B cell (primary cell): ENCODE measurements around the gene MED25. TPM values are rescaled to one million over a fixed set of nuclear protein-coding genes. Genes with fewer than 3 reads are reported as not detected.

ENCODE experiments used
- ATAC-seq: fragments of 200-7000 bp; cut with Tn5 transposase; one replicate; pipeline ENCODE4 v1.10.0; 2021; ENCODE audit warnings: low read depth, mild to moderate bottlenecking, moderate number of reproducible peaks, moderate library complexity
- CTCF ChIA-PET: fragments of 350-600 bp; sonication (Branson Sonifier 250); formaldehyde crosslinking; loops from one replicate; lab custom pipeline; 2021; ENCODE audit warnings: antibody characterized with exemption, inconsistent platforms; lab: Charles Lee
- POLR2A ChIA-PET: fragments of 350-600 bp; sonication (Branson Sonifier 250); formaldehyde crosslinking; loops from one replicate; lab custom pipeline; 2021; ENCODE audit warnings: antibody characterized with exemption; lab: Charles Lee
- DNase-seq: peaks from one replicate; pipeline ENCODE4 v3.0.0; 2013
- H2AFZ ChIP-seq: 2 replicates; pipeline ENCODE4 v1.6.1; 2012; ENCODE audit warnings: mild to moderate bottlenecking, low read depth, low read length; ENCODE audit not compliant: insufficient read depth, poor library complexity, severe bottlenecking
- H3K27ac ChIP-seq, 2 donors: 1 replicate in 1 of 2; 2 replicates in 1 of 2; pipeline ENCODE4 v1.5.1; 2012 to 2013; ENCODE audit warnings: low read length in 2 of 2, mild to moderate bottlenecking in 2 of 2, moderate library complexity in 1 of 2
- H3K27me3 ChIP-seq, 4 experiments: fragments of 200-600 bp in 1 of 4; sonication (generic) in 1 of 4; replicated peaks in 1 of 4; 1 replicate in 2 of 4; 2 replicates in 2 of 4; pipeline versions ENCODE4 v1.6.1 to v1.7.0; 2013 to 2016; ENCODE audit warnings: low read length in 3 of 4, mild to moderate bottlenecking in 2 of 4, mixed read lengths in 1 of 4, moderate library complexity in 1 of 4; ENCODE audit not compliant: insufficient read depth in 4 of 4, control insufficient read depth in 3 of 4; ENCODE audit errors: control extremely low read depth in 1 of 4
- H3K36me3 ChIP-seq, 2 experiments: replicated peaks in 1 of 2; 1 replicate in 1 of 2; 2 replicates in 1 of 2; pipeline versions ENCODE4 v1.6.1 to v1.7.1; 2013; ENCODE audit warnings: low read length in 1 of 2; ENCODE audit not compliant: insufficient read depth in 2 of 2, control insufficient read depth in 1 of 2; ENCODE audit errors: control extremely low read depth in 1 of 2, extremely low read depth in 1 of 2
- H3K4me1 ChIP-seq, 2 donors: fragments of 200-600 bp in 1 of 2; sonication (generic) in 1 of 2; 1 replicate in 1 of 2; 2 replicates in 1 of 2; pipeline versions ENCODE4 v1.5.1 to v1.6.1; 2013 to 2017; ENCODE audit warnings: low read length in 2 of 2; ENCODE audit not compliant: control insufficient read depth in 2 of 2, insufficient read depth in 2 of 2
- H3K4me2 ChIP-seq: replicated peaks from 2 replicates; pipeline ENCODE3; 2012; ENCODE audit warnings: mild to moderate bottlenecking, low read depth, low read length; ENCODE audit not compliant: poor library complexity, severe bottlenecking
- H3K4me3 ChIP-seq, 5 experiments: fragments of 200-600 bp in 1 of 5; sonication (generic) in 1 of 5; 1 replicate in 3 of 5; 2 replicates in 2 of 5; pipeline versions ENCODE4 v1.5.1 to v1.7.0; 2011 to 2016; ENCODE audit warnings: low read length in 4 of 5, mild to moderate bottlenecking in 4 of 5, low read depth in 2 of 5, control low read depth in 1 of 5, moderate library complexity in 1 of 5; ENCODE audit not compliant: insufficient read depth in 1 of 5; ENCODE audit errors: control extremely low read depth in 1 of 5, extremely low read depth in 1 of 5
- H3K79me2 ChIP-seq: fragments of 200-600 bp; sonication (generic); one replicate; pipeline ENCODE4 v1.6.0; 2016; ENCODE audit warnings: low read length; ENCODE audit not compliant: control insufficient read depth, insufficient read depth
- H3K9ac ChIP-seq: fragments of 200-600 bp; sonication (generic); 2 replicates; pipeline ENCODE4 v1.6.1; 2017; ENCODE audit warnings: mild to moderate bottlenecking, low read length, moderate library complexity
- H3K9me3 ChIP-seq, 3 donors: one replicate each; pipeline versions ENCODE4 v1.6.1 to v1.7.1; 2013; ENCODE audit warnings: low read length in 2 of 3; ENCODE audit not compliant: control insufficient read depth in 2 of 3, insufficient read depth in 1 of 3; ENCODE audit errors: control extremely low read depth in 1 of 3
- H4K20me1 ChIP-seq: 2 replicates; pipeline ENCODE4 v1.6.0; 2012; ENCODE audit warnings: mild to moderate bottlenecking, low read length; ENCODE audit not compliant: insufficient read depth, control insufficient read depth, poor library complexity, severe bottlenecking
- H3K27ac Mint-ChIP-seq: one replicate; pipeline ENCODE4 v1.8.0; 2021; ENCODE audit warnings: mixed read lengths
- H3K27me3 Mint-ChIP-seq: one replicate; pipeline ENCODE4 v1.8.0; 2021; ENCODE audit warnings: mixed read lengths
- H3K4me1 Mint-ChIP-seq: one replicate; pipeline ENCODE4 v1.8.0; 2021; ENCODE audit warnings: mixed read lengths
- H3K4me3 Mint-ChIP-seq: one replicate; pipeline ENCODE4 v1.8.0; 2021; ENCODE audit warnings: mixed read lengths
- H3K9me3 Mint-ChIP-seq: one replicate; pipeline ENCODE4 v1.8.0; 2022; ENCODE audit warnings: mixed read lengths; ENCODE audit not compliant: insufficient read depth
- EZH2 ChIP-seq: IDR thresholded peaks from 2 replicates; pipeline ENCODE4 v1.6.1; 2012; ENCODE audit warnings: borderline replicate concordance, low read depth, mild to moderate bottlenecking, moderate library complexity, low read length; ENCODE audit not compliant: insufficient read depth, poor library complexity, severe bottlenecking
- WGBS: methylation state at CpG from one replicate; pipeline ENCODE4 v1.1.5; 2013; ENCODE audit warnings: missing lambda C conversion rate; ENCODE audit not compliant: insufficient coverage; 5-methylcytosine and 5-hydroxymethylcytosine counted together
- intact Hi-C: fragments of 100-400 bp; cut with micrococcal nuclease; formaldehyde crosslinking; loops from one replicate; pipeline ENCODE4 v1.10.0; 2022
- polyA plus RNA-seq: library from polyadenylated mRNA; depleted of rRNA; stranded (reverse); fragments of >200 nt; gene quantifications from 2 replicates; pipeline ENCODE4 v1.2.3, GENCODE V29; 2012
- total RNA-seq, 2 donors: library from RNA; stranded (reverse); fragments of 120-200 nt in 1 of 2; gene quantifications; 1 replicate in 1 of 2; 2 replicates in 1 of 2; pipeline versions ENCODE4 v1.2.3 to v1.2.4, GENCODE V29; 2013 to 2022
- TF ChIP-seq, protein P1 (sequence below): fragments of 200-600 bp; IDR thresholded peaks from one replicate; pipeline ENCODE4 v1.8.0; 2022; ENCODE audit warnings: antibody characterized with exemption, mild to moderate bottlenecking

Gene MED25
- total and polyA plus RNA-seq, 2 donors (not counting 1 experiment from before 2014, with no cell fraction given), result 93.0 to 126 TPM

DNA sequence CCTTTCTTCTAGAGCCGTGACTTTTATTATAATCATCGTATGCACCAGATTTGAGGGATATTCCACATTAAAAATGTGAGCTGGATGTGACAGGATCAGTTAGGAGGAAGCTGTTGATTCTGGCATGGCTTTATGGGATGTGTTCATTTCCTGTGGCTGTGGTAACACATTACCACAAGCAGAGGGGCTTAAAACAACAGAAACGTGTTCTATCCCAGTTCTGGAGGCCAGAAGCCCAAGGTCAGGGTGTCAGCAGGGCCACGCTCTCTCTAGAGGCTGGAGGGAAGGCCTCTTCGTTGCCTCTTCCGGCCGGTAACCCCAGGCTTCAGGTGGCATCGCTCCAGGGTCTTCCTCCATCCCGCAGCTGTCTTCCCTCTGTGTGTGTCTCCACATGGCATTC, 14.5 kb downstream of the MED25 start:
- DNase-seq (no peak), ATAC-seq (no peak)
- peaks cover 31% of the 10 kb centered on the region for H3K79me2 ChIP-seq
- H3K4me1 Mint-ChIP-seq, result no peaks in the 10 kb centered on the region
- no peaks in the 10 kb centered on the region for H3K9me3 Mint-ChIP-seq
- H3K27ac ChIP-seq, result no peak overlapping the region
- H3K9ac ChIP-seq, result no peak overlapping the region
- intact Hi-C loops, result no loop called here
- peaks cover 40% of the 10 kb centered on the region for H4K20me1 ChIP-seq
- H3K9me3 ChIP-seq, result peaks cover 0 to 2% (median 0%) of the 10 kb centered on the region in 3 donors
- no peaks in the 10 kb centered on the region for H3K27me3 ChIP-seq
- H3K4me3 Mint-ChIP-seq, result no peak overlapping the region
- no peak overlapping the region for H3K4me3 ChIP-seq
- H3K4me2 ChIP-seq, result no peak overlapping the region
- ChIA-PET POLR2A (interaction anchor here (0.7 kb wide), 1 partner anchor 24 kb away, joined by 3 read pairs; no protein-coding TSS in a partner anchor), CTCF (no interaction called here)
- no peaks in the 10 kb centered on the region for H3K27me3 Mint-ChIP-seq
- no peak overlapping the region for H3K27ac Mint-ChIP-seq
- no peaks in the 10 kb centered on the region for H3K4me1 ChIP-seq
- 93% methylated on average over 7 of the region's 9 CpGs for WGBS
- TF ChIP-seq EZH2, result no peak
- TF ChIP-seq, protein P1, sequence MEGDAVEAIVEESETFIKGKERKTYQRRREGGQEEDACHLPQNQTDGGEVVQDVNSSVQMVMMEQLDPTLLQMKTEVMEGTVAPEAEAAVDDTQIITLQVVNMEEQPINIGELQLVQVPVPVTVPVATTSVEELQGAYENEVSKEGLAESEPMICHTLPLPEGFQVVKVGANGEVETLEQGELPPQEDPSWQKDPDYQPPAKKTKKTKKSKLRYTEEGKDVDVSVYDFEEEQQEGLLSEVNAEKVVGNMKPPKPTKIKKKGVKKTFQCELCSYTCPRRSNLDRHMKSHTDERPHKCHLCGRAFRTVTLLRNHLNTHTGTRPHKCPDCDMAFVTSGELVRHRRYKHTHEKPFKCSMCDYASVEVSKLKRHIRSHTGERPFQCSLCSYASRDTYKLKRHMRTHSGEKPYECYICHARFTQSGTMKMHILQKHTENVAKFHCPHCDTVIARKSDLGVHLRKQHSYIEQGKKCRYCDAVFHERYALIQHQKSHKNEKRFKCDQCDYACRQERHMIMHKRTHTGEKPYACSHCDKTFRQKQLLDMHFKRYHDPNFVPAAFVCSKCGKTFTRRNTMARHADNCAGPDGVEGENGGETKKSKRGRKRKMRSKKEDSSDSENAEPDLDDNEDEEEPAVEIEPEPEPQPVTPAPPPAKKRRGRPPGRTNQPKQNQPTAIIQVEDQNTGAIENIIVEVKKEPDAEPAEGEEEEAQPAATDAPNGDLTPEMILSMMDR, result no peak
- peaks cover 0 to 91% of the 10 kb centered on the region in 2 experiments for H3K36me3 ChIP-seq
- H2AFZ ChIP-seq, result no peak overlapping the region

DNA sequence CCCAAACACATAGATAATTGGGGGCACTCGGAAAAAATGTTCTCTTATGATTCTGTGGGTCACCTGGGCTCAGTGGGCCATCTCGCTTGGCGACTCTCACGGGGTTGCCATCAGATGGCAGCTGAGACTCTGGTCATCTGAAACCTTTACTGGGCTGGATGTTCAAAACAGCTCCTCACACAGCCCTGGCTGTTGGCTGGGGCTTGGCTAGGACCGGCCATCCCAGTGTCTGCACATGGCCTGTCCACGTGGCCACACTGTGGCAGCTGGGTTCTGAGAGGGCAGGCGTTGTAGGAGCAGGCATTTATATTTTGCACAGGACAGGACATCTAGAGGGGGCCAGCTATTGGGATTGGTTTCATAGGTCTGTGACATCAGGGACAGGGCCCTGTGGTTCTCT, 15.5 kb downstream of the MED25 start:
- Histone ChIP-seq H3K27me3 (no peaks in the 10 kb centered on the region), H4K20me1 (peaks cover 30% of the 10 kb centered on the region), H3K4me2 (no peak overlapping the region), H3K27ac (no peak overlapping the region), H3K79me2 (peaks cover 22% of the 10 kb centered on the region), H3K4me3 (no peak overlapping the region), H3K4me1 (no peaks in the 10 kb centered on the region), H2AFZ (no peak overlapping the region), H3K36me3 (peaks cover 0 to 94% of the 10 kb centered on the region in 2 experiments), H3K9me3 (no peaks in the 10 kb centered on the region), H3K9ac (no peak overlapping the region)
- 94% methylated on average over 7 of the region's 7 CpGs for WGBS
- H3K4me1 Mint-ChIP-seq, result no peaks in the 10 kb centered on the region
- no peak overlapping the region for H3K27ac Mint-ChIP-seq
- ChIA-PET CTCF (no interaction called here), POLR2A (interaction anchor here (0.6 to 1.0 kb wide), 2 partner anchors 10 kb away, joined by 3 to 4 read pairs; no protein-coding TSS in a partner anchor)
- DNase-seq (no peak), ATAC-seq (no peak)
- TF ChIP-seq EZH2, result no peak
- TF ChIP-seq, protein P1, result no peak
- H3K4me3 Mint-ChIP-seq, result no peak overlapping the region
- intact Hi-C loops, result no loop called here
- H3K27me3 Mint-ChIP-seq, result no peaks in the 10 kb centered on the region
- H3K9me3 Mint-ChIP-seq, result no peaks in the 10 kb centered on the region
